ENCODE results near the gene FAM135A. TPM values are rescaled to one million over a fixed set of nuclear protein-coding genes. Genes with fewer than 3 reads are reported as not detected.

The FAM135A gene
- total RNA-seq, 2 donors from 2014 or later: 25.8 to 34.0 TPM

DNA sequence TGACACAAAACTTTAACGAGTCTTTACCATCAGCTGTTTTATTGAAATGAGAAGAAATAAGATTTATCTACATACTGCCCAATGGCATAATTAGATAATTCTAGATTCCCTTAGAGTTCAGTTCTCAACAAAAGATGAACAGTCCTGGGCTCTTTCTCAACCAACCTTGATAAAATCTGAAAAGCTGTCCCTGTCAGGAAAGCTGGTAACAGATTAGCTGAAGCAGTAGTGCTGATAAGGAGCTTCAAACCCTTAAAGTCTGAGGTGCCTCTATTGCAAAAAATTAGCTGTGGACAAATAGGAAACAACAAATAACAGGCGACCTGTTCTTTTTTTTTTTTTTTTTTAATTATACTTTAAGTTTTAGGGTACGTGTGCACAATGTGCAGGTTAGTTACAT lies 35.9 kb upstream of the FAM135A start:
- H3K4me1 ChIP-seq (ENCODE audit: control insufficient read depth, insufficient read depth, low read length): no peaks in the 10 kb centered on the region
- H3K9ac ChIP-seq (ENCODE audit: extremely low read depth, low read length, poor library complexity, severe bottlenecking): no peak overlapping the region
- no peak overlapping the region for H3K27ac Mint-ChIP-seq
- no CpG with 5 or more reads among the region's 3 CpGs for WGBS, 2 experiments (ENCODE audit: insufficient coverage in 1 of 2, insufficient read length in 1 of 2)
- no peaks in the 10 kb centered on the region for H3K9me3 Mint-ChIP-seq
- H3K36me3 Mint-ChIP-seq (ENCODE audit: low read depth): no peaks in the 10 kb centered on the region
- peaks cover 1% of the 10 kb centered on the region for H3K27me3 Mint-ChIP-seq (ENCODE audit: insufficient read depth)
- no peaks in the 10 kb centered on the region for H3K9me3 ChIP-seq (ENCODE audit: control insufficient read depth, low read length)
- H3K27ac ChIP-seq (ENCODE audit: low read depth, low read length): no peak overlapping the region
- H3K4me3 ChIP-seq (ENCODE audit: low read length): no peak overlapping the region
- H3K4me3 Mint-ChIP-seq: no peak overlapping the region
- TF ChIP-seq, protein P1, sequence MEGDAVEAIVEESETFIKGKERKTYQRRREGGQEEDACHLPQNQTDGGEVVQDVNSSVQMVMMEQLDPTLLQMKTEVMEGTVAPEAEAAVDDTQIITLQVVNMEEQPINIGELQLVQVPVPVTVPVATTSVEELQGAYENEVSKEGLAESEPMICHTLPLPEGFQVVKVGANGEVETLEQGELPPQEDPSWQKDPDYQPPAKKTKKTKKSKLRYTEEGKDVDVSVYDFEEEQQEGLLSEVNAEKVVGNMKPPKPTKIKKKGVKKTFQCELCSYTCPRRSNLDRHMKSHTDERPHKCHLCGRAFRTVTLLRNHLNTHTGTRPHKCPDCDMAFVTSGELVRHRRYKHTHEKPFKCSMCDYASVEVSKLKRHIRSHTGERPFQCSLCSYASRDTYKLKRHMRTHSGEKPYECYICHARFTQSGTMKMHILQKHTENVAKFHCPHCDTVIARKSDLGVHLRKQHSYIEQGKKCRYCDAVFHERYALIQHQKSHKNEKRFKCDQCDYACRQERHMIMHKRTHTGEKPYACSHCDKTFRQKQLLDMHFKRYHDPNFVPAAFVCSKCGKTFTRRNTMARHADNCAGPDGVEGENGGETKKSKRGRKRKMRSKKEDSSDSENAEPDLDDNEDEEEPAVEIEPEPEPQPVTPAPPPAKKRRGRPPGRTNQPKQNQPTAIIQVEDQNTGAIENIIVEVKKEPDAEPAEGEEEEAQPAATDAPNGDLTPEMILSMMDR (conservative IDR thresholded peaks at IDR 0.05): no peak
- H3K27me3 ChIP-seq (ENCODE audit: control insufficient read depth, insufficient read depth, low read length, poor library complexity, severe bottlenecking): no peaks in the 10 kb centered on the region
- H3K36me3 ChIP-seq (ENCODE audit: control insufficient read depth, insufficient read depth, low read length): no peaks in the 10 kb centered on the region
- no peak for DNase-seq
- peaks cover 3% of the 10 kb centered on the region for H3K4me1 Mint-ChIP-seq

DNA sequence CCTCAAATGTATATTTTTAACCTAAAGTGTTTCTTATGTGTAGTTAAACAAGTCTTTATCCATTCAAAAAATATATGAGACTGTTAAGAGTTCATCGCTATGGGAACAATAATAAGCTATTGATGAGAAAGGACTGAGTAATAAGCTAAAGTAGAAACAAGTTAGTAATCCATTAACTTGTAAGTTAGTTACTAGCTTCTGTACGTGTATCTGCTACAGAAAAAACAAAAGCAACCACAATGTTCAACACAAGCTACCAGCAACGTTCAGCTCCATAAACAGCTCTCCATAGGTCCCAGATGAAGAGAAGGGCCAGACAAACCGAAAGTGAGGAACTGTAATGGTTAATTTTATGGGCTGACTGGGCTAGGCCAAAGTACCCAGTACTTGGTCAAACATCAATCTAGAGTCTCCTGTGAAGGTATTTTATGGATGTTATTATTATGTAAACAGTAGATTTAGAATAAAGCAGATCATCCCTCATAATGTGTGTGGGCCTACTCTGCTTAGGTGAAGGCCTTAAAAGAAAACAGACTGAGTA lies 33.8 kb upstream of the FAM135A start:
- TF ChIP-seq, protein P1 (conservative IDR thresholded peaks at IDR 0.05): no peak
- no peak overlapping the region for H3K27ac Mint-ChIP-seq
- H3K27me3 ChIP-seq (ENCODE audit: control insufficient read depth, insufficient read depth, low read length, poor library complexity, severe bottlenecking): no peaks in the 10 kb centered on the region
- H3K9me3 Mint-ChIP-seq: no peaks in the 10 kb centered on the region
- H3K4me3 ChIP-seq (ENCODE audit: low read length): no peak overlapping the region
- no peak overlapping the region for H3K4me3 Mint-ChIP-seq
- no peaks in the 10 kb centered on the region for H3K36me3 ChIP-seq (ENCODE audit: control insufficient read depth, insufficient read depth, low read length)
- no peak overlapping the region for H3K9ac ChIP-seq (ENCODE audit: extremely low read depth, low read length, poor library complexity, severe bottlenecking)
- DNase-seq: no peak
- H3K9me3 ChIP-seq (ENCODE audit: control insufficient read depth, low read length): no peaks in the 10 kb centered on the region
- peaks cover 3% of the 10 kb centered on the region for H3K4me1 Mint-ChIP-seq
- no peaks in the 10 kb centered on the region for H3K36me3 Mint-ChIP-seq (ENCODE audit: low read depth)
- 94% methylated on average over 4 of the region's 4 CpGs; no CpG with 5 or more reads in 1 of the 2 experiments for WGBS, 2 experiments (ENCODE audit: insufficient coverage in 1 of 2, insufficient read length in 1 of 2)
- no peak overlapping the region for H3K27ac ChIP-seq (ENCODE audit: low read depth, low read length)
- H3K27me3 Mint-ChIP-seq (ENCODE audit: insufficient read depth): no peaks in the 10 kb centered on the region
- H3K4me1 ChIP-seq (ENCODE audit: control insufficient read depth, insufficient read depth, low read length): no peaks in the 10 kb centered on the region

DNA sequence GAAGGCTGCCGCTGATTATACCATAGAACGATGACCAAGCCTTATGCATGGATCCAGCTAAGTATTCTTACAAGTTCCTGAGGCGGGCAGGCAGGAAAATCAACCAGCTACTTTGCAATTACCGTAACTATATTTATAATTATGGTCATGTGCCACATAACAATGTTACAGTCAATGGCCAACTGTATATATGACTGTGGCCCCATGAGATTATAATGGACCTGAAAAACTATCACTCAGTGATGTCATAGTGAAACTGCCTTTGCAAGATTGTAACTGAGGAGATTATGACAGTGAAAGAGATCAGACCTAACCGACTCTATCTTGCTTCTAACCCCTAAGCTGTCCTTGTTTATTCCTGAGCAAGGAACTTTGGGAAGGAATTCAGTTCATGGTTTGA lies 33.1 kb upstream of the FAM135A start:
- Mint-ChIP-seq H3K27me3 (ENCODE audit: insufficient read depth) (no peaks in the 10 kb centered on the region), H3K36me3 (ENCODE audit: low read depth) (no peaks in the 10 kb centered on the region), H3K9me3 (no peaks in the 10 kb centered on the region), H3K4me1 (peaks cover 1% of the 10 kb centered on the region), H3K27ac (no peak overlapping the region), H3K4me3 (no peak overlapping the region)
- Histone ChIP-seq H3K27ac (ENCODE audit: low read depth, low read length) (no peak overlapping the region), H3K4me1 (ENCODE audit: control insufficient read depth, insufficient read depth, low read length) (no peaks in the 10 kb centered on the region), H3K9ac (ENCODE audit: extremely low read depth, low read length, poor library complexity, severe bottlenecking) (no peak overlapping the region), H3K27me3 (ENCODE audit: control insufficient read depth, insufficient read depth, low read length, poor library complexity, severe bottlenecking) (no peaks in the 10 kb centered on the region), H3K4me3 (ENCODE audit: low read length) (no peak overlapping the region), H3K36me3 (ENCODE audit: control insufficient read depth, insufficient read depth, low read length) (no peaks in the 10 kb centered on the region), H3K9me3 (ENCODE audit: control insufficient read depth, low read length) (no peaks in the 10 kb centered on the region)
- WGBS, 2 experiments (ENCODE audit: insufficient coverage in 1 of 2, insufficient read length in 1 of 2): 95 to 100% methylated on average over 3 to 5 of the region's 5 CpGs
- TF ChIP-seq, protein P1 (conservative IDR thresholded peaks at IDR 0.05): no peak
- DNase-seq: no peak

Measured in endodermal cell (in vitro differentiated cells).